HepG2 (cell line): ENCODE results near the gene SLC35A1. TPM values are rescaled to one million over a fixed set of nuclear protein-coding genes. Genes with fewer than 3 reads are reported as not detected.

Experiments
- ARNTL ChIP-seq: sonication (generic); formaldehyde crosslinking; IDR thresholded peaks from 2 replicates; pipeline ENCODE4 v1.4.0; 2020; ENCODE audit warnings: mild to moderate bottlenecking, missing genetic modification reagents
- BORCS8-MEF2B ChIP-seq: sonication (generic); formaldehyde crosslinking; IDR thresholded peaks from 2 replicates; pipeline ENCODE4 v1.8.0; 2022; ENCODE audit warnings: mild to moderate bottlenecking, missing genetic modification reagents
- CEBPG ChIP-seq: IDR thresholded peaks from 2 replicates; pipeline ENCODE4 v1.6.1; 2016
- GATAD1 ChIP-seq: IDR thresholded peaks from 2 replicates; pipeline ENCODE4 v1.6.1; 2016; ENCODE audit warnings: missing genetic modification reagents, missing compliant biosample characterization
- GPN1 ChIP-seq: sonication (generic); formaldehyde crosslinking; IDR thresholded peaks from 2 replicates; pipeline ENCODE4 v1.5.1; 2020; ENCODE audit warnings: missing genetic modification reagents, borderline replicate concordance
- KDM5B ChIP-seq: sonication (generic); formaldehyde crosslinking; IDR thresholded peaks from 2 replicates; pipeline ENCODE4 v1.4.0; 2020; ENCODE audit warnings: missing genetic modification reagents, mild to moderate bottlenecking, borderline replicate concordance
- MBNL3 ChIP-seq: fragments of 250-450 bp; sonication (Bioruptor Pico); conservative IDR thresholded peaks from 2 replicates; pipeline ENCODE4 v1.8.0; 2022; ENCODE audit warnings: mild to moderate bottlenecking, inconsistent platforms
- NFATC3 ChIP-seq: sonication (generic); formaldehyde crosslinking; IDR thresholded peaks from 2 replicates; pipeline ENCODE4 v1.5.1; 2020; ENCODE audit warnings: mild to moderate bottlenecking, missing genetic modification reagents
- NR2C2 ChIP-seq: sonication (generic); formaldehyde crosslinking; IDR thresholded peaks from 2 replicates; pipeline ENCODE4 v1.4.0; 2020; ENCODE audit warnings: missing genetic modification reagents, mild to moderate bottlenecking, moderate library complexity, borderline replicate concordance
- NR2F1 ChIP-seq, 2 experiments: fragments of 450-650 bp in 1 of 2; formaldehyde crosslinking in 1 of 2; IDR thresholded peaks; 2 replicates each; pipeline versions ENCODE4 v1.5.0 to v1.6.1; 2016 to 2020; ENCODE audit warnings: mild to moderate bottlenecking in 1 of 2, missing compliant biosample characterization in 1 of 2, missing genetic modification reagents in 1 of 2, moderate library complexity in 1 of 2
- PRPF4 ChIP-seq: fragments of 200-400 bp; formaldehyde crosslinking; IDR thresholded peaks from 2 replicates; pipeline ENCODE4 v1.6.1; 2016; ENCODE audit warnings: low read length, low read depth; ENCODE audit not compliant: poor library complexity, severe bottlenecking
- SAP130 ChIP-seq: IDR thresholded peaks from 2 replicates; pipeline ENCODE4 v1.6.1; 2016; ENCODE audit warnings: low read depth
- ZBTB25 ChIP-seq: IDR thresholded peaks from 2 replicates; pipeline ENCODE4 v1.6.1; 2018; ENCODE audit warnings: missing genetic modification reagents
- ZNF317 ChIP-seq: sonication (generic); formaldehyde crosslinking; IDR thresholded peaks from 2 replicates; pipeline ENCODE4 v1.5.0; 2020; ENCODE audit warnings: mild to moderate bottlenecking, missing genetic modification reagents
- ZNF605 ChIP-seq: sonication (generic); formaldehyde crosslinking; IDR thresholded peaks from 2 replicates; pipeline ENCODE4 v1.8.0; 2022; ENCODE audit warnings: mild to moderate bottlenecking, missing genetic modification reagents
- ZNF615 ChIP-seq: sonication (generic); formaldehyde crosslinking; IDR thresholded peaks from 2 replicates; pipeline ENCODE4 v1.5.0; 2020; ENCODE audit warnings: mild to moderate bottlenecking, missing genetic modification reagents, borderline replicate concordance
- ZNF709 ChIP-seq: sonication (generic); formaldehyde crosslinking; IDR thresholded peaks from 2 replicates; pipeline ENCODE4 v1.5.0; 2020; ENCODE audit warnings: mild to moderate bottlenecking, missing genetic modification reagents
- ZNF768 ChIP-seq: sonication (generic); formaldehyde crosslinking; IDR thresholded peaks from 2 replicates; pipeline ENCODE4 v1.4.0; 2020; ENCODE audit warnings: missing genetic modification reagents
- ZNF800 ChIP-seq: sonication (generic); formaldehyde crosslinking; IDR thresholded peaks from 2 replicates; pipeline ENCODE4 v1.4.0; 2020; ENCODE audit warnings: missing genetic modification reagents
- polyA plus RNA-seq, 8 experiments: library from polyadenylated mRNA; depleted of rRNA in 3 of 8; stranded (reverse) in 7 of 8; unstranded in 1 of 8; fragments of >200 nt; fragmentation: Illumina TruSeq in 4 of 8; extraction: Trizol in 4 of 8; gene quantifications; 2 replicates each; pipeline versions ENCODE4 v1.2.1 to v1.2.3, GENCODE V29; 2011 to 2016; ENCODE audit warnings: low read depth in 4 of 8, missing spikeins in 1 of 8, mixed read lengths in 1 of 8; ENCODE audit not compliant: insufficient read depth in 1 of 8
- total RNA-seq, 5 experiments: library from RNA; depleted of rRNA; stranded (reverse); fragments of >200 nt; fragmentation: Illumina TruSeq; extraction: Trizol; gene quantifications; 2 replicates each; pipeline ENCODE4 v1.2.3, GENCODE V29; 2016; ENCODE audit warnings: low read depth in 1 of 5
- TF ChIP-seq, protein P1 (sequence below): sonication (generic); IDR thresholded peaks from 2 replicates; pipeline ENCODE4 v1.6.1; 2016; ENCODE audit warnings: low read depth, borderline replicate concordance
- TF ChIP-seq, protein P2 (sequence below): sonication (generic); formaldehyde crosslinking; IDR thresholded peaks from 2 replicates; pipeline ENCODE4 v1.5.0; 2020; ENCODE audit warnings: mild to moderate bottlenecking, missing genetic modification reagents

SLC35A1 gene
- total and polyA plus RNA-seq, 2 of the 13 experiments (the other 11 are each of a cell fraction or from before 2014, with no cell fraction given) = 24.8 to 25.1 TPM

- TF ChIP-seq ZBTB25 (CRISPR knock-in tag) = no peak
- peak; percentile 91 for TF ChIP-seq SAP130 (CRISPR knock-in tag)
- TF ChIP-seq PRPF4 = no peak
- no peak for TF ChIP-seq ARNTL (CRISPR knock-in tag)
- peak; percentile 85 for TF ChIP-seq GATAD1 (CRISPR knock-in tag)
- TF ChIP-seq NFATC3 (CRISPR knock-in tag) = no peak
- TF ChIP-seq, protein P1, sequence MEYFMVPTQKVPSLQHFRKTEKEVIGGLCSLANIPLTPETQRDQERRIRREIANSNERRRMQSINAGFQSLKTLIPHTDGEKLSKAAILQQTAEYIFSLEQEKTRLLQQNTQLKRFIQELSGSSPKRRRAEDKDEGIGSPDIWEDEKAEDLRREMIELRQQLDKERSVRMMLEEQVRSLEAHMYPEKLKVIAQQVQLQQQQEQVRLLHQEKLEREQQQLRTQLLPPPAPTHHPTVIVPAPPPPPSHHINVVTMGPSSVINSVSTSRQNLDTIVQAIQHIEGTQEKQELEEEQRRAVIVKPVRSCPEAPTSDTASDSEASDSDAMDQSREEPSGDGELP = peak; percentile 28; the same call in 1 of the 2 replicates
- peak; percentile 91 for TF ChIP-seq ZNF317
- TF ChIP-seq NR2C2 (CRISPR knock-in tag) = peak; percentile 77
- TF ChIP-seq ZNF768 (CRISPR knock-in tag) = peak; percentile 50; the same call in 1 of the 2 replicates
- TF ChIP-seq MBNL3 = no peak
- no peak for TF ChIP-seq GPN1 (CRISPR knock-in tag)
- peak; percentile 87; the same call in 1 of the 2 replicates for TF ChIP-seq KDM5B
- no peak for TF ChIP-seq ZNF615
- no peak for TF ChIP-seq NR2F1 (CRISPR knock-in tag; IDR thresholded peaks at IDR 0.05)
- peak; percentile 91 for TF ChIP-seq ZNF605 (CRISPR knock-in tag)
- TF ChIP-seq ZNF709 (CRISPR knock-in tag) = peak; percentile 86
- no peak for TF ChIP-seq CEBPG (CRISPR knock-in tag)
- TF ChIP-seq ZNF800 = peak; percentile 81
- TF ChIP-seq, protein P2, sequence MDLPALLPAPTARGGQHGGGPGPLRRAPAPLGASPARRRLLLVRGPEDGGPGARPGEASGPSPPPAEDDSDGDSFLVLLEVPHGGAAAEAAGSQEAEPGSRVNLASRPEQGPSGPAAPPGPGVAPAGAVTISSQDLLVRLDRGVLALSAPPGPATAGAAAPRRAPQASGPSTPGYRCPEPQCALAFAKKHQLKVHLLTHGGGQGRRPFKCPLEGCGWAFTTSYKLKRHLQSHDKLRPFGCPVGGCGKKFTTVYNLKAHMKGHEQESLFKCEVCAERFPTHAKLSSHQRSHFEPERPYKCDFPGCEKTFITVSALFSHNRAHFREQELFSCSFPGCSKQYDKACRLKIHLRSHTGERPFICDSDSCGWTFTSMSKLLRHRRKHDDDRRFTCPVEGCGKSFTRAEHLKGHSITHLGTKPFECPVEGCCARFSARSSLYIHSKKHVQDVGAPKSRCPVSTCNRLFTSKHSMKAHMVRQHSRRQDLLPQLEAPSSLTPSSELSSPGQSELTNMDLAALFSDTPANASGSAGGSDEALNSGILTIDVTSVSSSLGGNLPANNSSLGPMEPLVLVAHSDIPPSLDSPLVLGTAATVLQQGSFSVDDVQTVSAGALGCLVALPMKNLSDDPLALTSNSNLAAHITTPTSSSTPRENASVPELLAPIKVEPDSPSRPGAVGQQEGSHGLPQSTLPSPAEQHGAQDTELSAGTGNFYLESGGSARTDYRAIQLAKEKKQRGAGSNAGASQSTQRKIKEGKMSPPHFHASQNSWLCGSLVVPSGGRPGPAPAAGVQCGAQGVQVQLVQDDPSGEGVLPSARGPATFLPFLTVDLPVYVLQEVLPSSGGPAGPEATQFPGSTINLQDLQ (CRISPR knock-in tag) = peak; percentile 86; the same call in 1 of the 2 replicates
- TF ChIP-seq BORCS8-MEF2B (CRISPR knock-in tag) = peak; percentile 66
These were observed at the start of gene SLC35A1 (continued) for GRCh38 chr6:87472525-87473418.
